HG03558 (cell line): ENCODE results near the gene HDAC10.

ENCODE experiments used
- ATAC-seq: cut with Tn5 transposase; IDR thresholded peaks from one replicate; pipeline ENCODE4 v1.9.1; 2021; ENCODE audit warnings: moderate number of reproducible peaks; ENCODE audit not compliant: unreplicated experiment; ENCODE audit errors: extremely low read depth

The HDAC10 gene

DNA sequence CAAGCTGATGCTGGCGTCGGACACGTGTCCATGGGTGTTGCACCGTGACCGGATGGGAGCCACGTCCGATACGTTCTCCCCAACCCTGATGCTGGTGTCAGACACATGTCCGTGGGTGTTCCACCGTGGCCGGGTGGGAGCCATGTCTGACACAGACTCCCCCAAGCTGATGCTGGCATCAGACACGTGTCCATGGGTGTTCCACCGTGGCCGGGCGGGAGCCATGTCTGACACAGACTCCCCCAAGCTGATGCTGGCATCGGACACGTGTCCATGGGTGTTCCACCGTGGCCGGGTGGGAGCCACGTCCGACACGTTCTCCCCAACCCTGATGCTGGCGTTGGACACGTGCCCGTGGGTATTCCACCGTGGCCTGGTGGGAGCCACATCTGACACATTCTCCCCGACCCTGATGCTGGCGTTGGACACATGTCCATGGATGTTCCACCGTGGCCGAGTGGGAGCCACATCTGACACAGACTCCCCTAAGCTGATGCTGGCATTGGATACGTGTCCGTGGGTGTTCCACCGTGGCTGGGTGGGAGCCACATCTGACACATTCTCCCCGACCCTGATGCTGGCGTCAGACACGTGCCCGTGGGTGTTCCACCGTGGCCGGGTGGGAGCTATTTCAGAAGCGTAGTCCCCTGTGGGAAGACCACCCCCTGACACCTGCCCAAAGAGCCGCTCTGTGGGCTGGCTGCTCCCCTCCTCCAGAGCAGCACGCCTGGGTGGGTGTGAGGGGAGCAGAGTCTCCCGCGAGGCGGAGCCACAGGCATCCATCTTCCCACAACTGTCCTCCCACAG is 30.3 kb downstream of the HDAC10 start:
- ATAC-seq: no peak

DNA sequence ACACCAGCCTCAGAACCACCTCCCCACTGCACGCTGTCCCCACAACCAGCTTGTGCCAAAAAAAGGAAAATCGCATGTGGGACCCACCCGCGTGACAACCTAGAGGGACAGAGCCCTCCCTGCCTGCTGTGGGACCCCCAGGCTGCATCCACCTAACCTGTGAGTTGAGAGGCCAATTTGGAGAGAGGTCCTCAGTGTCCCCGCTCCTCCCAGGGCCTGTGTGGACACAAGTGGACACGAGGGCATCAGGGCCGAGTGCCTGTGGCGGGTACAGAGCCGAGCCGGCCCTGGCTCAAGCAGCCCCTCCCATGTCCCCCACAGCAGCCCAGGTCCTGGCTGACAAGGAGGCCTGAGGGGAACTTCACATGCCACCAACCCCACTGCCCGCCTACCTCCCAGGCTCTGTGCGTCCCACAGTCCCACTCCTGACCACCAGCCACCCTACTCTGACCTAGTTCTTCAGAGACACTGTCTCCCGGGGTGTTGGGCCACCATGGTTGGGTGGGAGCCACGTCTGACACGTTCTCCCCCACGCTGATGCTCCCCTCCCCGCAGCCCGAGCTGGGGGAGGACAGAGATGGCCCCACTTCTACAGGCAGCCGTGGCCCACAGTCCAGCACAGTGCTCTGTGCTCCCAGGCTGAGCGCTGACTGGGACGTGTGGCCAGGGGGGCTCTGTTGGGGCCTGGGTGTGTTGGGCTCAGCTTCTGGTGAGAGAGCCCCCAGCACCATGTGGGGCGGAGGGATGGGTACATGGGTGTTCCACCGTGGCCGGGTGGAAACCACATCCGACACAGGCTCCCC is 31.1 kb downstream of the HDAC10 start:
- no peak for ATAC-seq

DNA sequence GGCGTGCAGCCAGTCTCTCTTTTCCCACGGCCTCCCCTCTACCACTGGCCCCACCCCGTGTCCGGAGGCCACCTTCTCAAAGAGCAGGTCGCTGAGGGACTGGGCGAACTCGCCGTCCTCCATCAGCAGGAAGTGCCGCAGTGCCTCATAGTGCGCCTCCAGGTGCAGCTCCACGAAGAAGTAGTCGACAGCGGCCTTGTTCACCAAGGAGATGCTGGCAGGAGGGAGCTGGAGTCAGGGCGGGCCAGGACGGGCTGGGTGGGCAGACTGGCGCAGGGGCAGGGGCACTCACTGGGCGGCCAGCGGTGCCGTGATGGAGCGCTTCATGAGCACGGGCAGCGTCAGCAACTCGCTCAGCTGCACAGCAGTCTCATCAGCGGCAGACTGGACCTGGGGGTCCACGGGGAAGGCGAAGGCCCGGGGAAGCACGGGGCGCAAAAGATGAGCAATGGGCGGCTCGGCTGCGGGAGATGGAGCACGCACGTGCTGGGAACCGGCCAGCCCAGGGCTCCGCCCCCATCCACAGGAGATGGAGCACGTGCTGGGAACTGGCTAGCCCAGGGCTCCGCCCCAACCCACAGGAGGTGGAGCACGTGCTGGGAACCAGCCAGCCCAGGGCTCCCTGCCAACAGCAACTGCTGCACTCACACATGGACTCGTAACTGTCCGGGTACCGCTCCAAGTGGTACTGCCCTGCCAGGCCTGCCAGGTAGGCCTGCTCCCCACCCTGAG is 31.9 kb downstream of the HDAC10 start:
- no peak for ATAC-seq

DNA sequence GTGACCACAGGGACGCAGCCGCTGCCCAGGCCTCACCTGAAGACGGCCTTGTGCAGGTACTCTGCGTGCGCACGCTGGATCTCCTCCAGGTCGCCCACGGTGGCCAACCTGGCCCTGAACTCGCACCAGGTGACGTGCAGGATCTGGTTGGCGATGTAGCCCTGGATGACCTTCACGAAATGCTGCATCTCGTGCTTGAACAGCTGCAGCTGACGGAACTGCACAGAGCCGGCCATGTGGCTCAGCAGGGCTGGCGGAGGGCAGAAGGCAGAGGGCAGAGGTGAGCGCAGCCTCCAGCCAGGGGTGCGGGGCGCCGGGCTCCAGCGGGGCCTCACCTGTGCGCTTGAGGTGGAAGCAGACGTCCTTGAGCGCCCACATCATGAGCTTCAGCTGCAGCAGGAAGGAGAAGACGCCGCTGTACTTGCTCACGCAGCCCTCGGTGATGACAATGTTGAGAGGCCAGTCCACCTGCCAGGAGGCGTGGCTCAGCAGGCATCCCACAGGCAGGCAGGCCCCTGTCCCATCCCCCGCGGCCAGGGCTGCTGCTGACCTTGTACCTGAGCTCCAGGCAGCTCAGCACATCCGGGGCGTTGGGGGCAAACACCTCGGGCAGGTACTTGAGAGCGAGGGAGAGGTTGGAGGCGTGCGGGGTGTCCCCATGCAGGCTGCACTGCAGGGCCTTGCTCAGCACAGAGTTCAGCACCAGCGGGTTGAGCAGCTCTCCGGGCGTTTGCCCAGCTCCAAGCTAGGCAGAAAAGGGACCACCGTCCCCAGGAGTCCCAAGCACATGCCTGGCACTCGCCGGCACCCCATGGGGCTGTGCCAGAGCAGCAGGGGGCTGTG is 32.7 kb downstream of the HDAC10 start:
- no peak for ATAC-seq

DNA sequence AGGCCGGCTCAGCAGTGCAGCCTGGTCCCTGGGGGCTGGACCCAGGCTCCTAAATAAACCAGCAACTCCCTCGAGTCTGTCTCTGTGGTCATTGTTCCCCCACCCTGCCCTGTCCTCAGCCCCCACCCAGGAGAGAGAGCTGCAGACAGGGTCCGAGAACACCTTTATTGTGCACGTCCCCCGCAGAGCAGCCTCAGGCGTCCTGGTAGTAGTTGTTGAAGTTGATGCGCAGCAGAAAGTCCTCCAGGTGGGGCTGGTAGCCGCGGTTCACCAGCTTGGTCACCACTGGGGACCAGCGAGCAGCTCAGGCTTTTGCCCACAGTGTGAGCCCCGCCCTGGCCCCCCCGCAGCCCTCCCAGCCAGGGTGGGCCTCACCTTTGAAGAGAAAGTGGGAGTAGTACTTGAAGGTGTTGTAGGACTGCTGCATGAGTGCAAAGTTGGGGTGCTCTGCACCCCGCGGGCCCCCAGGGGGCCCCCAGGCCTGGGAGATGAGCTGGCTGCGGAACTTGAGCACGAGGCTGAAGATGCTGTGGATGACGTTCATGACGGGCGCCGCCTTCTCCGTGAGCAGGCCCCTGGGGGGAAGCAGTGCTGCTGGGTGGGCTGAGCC is 33.4 kb downstream of the HDAC10 start:
- no peak for ATAC-seq

DNA sequence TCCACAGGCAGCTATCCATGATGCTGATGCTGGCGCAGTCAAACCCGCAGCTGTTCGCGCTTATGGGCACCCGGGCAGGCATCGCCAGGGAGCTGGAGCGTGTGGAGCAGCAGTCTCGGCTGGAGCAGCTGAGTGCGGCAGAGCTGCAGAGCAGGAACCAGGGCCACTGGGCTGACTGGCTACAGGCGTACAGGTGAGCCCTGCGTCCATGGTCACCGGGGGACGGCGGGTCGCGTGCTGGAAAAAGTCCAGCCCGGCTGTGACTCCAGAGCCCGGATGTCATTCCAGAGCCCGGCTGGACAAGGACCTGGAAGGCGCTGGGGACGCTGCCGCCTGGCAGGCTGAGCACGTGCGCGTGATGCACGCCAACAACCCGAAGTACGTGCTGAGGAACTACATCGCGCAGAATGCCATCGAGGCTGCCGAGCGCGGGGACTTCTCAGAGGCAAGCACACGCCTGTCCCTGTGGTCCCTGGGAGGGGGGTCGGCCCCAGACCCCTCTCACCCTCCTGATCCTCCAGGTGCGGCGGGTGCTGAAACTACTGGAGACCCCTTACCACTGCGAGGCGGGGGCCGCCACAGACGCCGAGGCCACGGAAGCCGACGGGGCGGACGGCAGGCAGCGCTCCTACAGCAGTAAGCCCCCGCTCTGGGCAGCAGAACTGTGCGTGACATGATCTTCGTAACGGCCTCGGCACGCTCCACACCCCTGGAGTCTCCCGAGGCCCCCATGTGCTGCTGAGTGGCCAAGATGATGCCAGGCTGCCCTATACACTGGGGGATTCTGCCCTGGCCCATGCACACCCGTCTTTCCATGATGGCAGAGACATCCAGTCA is 34.2 kb downstream of the HDAC10 start:
- no peak for ATAC-seq

DNA sequence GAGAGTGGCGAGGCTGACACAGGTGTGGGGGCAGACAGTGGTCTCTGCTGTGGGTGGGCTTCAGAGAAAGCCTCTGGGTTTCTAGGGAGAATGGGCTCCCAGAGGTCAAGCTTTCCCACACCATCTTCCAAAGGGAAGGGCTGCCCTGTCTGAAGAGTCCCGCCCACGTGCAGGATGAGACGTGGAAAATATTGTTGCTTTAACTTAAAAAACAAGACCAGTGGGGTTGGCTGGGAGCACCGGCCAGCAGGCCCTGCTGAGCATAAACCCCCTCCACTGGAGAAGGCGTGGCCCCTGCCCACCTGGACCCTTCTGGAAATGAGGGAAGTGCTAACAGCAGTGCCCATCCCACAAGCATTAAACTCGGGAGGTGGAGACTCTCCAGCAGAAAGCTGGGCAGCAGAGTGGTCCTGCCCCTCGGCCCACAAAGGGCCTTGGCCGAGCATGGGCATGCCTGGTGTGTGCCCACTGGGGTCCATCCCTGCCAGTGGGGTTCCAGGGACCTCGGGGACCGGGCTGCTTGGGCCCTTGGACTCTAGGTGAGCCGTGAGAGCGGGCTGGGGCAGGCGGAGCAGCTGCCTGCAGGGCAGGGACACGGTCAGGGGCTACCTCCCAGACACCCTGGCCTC is 34.9 kb downstream of the HDAC10 start:
- ATAC-seq: no peak

DNA sequence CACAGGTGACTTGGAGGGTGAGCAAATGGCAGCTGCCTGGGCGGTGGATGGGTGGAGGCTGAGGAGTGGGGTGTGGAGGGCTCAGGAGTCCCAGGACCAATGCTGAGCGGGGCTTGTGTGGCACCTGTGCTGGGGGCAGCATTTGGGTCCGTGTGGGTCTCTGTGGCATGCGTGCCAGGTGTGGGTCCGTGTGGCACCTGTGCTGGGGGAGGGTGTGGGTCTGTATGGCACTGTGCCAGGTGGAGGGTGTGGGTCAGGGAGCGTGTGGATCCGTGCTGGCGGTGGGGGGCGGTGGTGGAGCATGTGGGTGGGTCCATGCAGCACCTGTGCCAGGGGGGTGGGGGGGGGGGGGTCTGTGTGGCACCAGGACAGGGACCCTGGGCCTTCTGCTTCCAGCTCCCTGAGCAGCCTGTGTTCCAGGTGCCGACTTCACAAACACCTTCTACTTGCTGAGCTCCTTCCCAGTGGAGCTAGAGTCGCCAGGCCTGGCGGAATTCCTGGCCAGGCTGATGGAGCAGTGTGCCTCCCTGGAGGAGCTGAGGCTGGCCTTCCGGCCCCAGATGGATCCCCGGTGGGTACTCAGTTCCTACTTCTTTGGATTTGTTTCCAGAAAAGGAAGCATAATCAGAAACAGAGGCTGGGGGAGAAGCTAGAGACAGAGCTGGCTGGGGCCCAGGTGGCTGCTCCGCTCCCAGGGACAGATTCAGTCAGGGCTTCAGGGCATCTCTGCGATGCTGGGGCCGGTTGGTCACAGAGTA is 35.6 kb downstream of the HDAC10 start:
- ATAC-seq: no peak

DNA sequence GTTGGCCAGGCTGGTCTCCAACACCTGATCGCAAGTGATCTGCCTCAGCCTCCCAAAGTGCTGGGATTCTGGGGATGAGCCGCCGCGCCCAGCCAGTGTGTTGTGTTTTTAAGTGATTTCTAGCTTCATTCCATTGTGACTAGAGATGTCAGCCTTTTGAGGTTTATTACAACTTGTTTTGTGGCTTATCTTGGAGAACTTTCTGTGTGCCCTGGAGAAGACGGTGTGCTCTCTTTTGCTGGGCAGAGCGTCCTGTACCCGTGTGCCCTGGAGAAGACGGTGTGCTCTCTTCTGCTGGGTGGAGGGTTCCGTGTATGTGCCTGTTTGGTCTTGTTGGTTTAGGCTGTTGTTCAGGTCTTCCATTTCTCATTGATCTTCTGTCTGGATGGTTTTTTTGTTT is 37.8 kb downstream of the HDAC10 start:
- ATAC-seq: no peak

DNA sequence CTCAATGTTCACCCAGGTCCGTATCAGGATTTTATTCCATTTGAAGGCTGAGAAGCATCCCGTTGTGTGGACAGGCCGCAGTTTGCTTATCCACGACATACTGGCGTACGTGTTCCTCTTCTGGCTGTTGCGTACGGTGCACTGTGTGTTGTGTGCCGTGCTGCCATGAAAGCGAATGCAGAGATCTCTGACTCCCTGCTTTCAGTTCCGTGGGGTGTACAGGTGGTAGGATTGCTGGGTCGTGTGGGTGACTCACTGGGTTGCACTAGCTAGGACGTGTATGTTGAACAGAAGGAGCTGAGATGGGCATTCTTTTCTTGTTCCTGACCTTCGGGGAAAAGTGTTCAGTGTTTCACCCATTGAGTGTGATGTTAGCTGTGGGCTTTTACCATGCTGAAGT is 39.9 kb downstream of the HDAC10 start:
- ATAC-seq: no peak

DNA sequence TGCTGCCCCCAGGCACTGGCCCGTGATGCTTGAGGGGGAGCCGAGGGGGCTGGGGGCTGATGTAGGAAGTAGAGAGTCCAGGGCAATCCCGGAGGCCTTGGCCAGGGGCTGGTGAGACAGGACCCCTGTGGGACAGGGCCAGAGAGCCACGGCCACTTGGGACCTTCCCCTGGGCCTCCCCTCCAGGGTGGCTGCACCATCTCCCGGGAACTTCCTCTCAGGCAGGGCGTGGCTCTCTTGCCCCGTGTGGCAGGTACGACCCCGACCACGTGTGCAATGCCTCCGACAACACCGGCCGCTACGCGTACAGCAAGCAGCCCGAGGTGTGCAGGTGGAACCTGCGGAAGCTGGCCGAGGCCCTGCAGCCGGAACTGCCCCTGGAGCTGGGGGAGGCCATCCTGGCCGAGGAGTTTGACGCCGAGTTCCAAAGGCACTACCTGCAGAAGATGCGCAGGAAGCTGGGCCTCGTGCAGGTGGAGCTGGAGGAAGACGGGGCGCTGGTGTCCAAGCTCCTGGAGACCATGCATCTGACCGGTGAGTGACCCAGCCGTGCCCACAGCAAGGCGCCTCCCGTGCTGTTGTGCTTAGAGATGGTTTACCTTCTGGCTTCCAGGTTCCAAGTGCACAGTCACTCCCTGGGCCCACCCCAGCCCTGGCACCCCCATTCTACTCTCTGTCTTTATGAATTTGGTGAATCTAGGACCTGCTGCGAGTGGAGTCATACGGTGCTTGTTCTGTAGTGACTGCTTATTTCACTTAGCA is 40.5 kb downstream of the HDAC10 start:
- ATAC-seq: no peak

DNA sequence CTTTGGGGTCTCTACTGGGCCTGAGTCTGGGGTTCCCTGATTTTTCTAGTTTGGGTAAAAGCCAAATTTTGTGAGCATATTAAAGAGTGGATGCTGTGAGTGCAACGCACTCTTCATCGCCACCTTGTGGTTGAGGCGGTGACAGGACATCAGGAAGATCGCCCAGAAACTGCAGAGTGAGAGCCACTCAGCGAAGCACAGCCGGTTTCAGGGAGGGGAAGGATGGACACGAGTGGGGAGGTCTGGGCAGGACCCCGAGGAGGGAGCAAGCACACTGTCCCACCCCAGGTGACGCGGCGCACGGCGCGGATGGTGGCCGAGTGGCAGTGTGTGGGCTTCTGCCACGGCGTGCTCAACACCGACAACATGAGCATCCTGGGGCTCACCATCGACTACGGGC is 41.2 kb downstream of the HDAC10 start:
- ATAC-seq: no peak

DNA sequence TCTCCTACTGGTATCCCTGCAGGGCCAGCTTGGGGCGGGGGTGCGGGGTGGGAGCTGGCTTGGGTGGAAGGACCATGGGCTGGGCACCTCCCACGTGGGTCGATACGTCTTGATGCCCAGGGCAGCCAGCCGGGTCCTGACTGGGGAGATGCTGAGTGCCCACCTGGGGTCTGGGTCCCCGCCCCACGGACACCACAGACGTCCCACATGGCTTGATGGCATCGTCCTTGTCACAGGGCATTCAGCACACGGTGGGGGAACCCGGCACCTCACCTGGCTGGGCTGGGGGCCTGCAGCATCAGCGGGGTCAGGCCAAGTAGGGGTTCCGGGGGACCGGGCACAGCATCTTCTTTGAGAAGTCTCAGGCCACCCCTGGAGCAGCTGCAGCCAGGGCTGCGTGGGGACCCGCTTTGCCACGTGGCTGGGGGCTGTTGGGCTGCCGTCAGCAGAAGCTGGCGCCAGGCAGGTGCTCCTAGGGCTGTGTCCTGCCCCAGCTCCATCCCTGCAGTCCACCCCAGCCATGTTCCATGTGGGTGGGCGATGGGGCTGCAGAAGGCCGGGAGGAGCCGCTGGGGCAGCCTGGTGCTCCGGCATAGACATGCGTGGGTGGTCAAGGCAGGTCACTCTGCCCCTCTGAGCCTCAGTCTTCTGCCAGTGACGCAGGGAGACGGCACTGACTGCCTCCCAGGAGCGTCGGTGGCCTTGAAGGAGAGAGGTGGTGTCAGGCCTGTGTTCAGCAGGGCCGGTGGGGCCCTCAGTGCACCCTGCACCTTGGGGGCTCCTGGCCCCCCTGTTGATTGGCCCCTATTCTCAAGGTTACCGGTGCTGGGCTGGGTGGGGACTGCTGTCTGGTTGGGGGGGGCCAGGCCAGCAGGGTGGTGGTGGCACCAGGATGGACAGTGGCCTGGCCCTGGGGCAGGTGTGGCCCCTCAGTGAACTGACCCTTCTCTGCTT is 41.8 kb downstream of the HDAC10 start:
- ATAC-seq: no peak

DNA sequence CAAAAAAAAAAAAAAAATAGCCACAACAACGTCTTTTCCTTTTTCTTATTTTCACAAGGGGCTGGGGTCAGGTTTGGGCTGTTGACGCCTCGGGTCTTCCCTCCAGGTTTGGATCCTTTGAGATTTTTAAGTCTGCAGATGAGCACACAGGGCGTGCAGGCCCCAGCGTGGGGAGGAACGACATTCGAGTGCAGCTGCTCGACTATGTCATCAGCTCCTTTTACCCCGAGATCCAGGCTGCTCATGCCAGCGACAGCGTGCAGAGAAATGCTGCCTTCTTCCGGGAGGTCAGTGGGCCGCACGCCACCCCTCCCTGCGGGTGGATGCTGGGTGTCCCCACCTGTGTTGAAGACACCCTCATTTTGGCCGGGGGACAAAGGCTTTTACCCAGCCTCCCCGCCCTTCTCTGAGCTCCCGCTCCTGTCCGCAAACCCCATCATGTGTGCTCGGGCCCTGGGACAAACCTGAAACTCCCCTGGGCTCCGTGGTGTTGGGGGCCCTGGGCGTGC is 42.6 kb downstream of the HDAC10 start:
- no peak for ATAC-seq

DNA sequence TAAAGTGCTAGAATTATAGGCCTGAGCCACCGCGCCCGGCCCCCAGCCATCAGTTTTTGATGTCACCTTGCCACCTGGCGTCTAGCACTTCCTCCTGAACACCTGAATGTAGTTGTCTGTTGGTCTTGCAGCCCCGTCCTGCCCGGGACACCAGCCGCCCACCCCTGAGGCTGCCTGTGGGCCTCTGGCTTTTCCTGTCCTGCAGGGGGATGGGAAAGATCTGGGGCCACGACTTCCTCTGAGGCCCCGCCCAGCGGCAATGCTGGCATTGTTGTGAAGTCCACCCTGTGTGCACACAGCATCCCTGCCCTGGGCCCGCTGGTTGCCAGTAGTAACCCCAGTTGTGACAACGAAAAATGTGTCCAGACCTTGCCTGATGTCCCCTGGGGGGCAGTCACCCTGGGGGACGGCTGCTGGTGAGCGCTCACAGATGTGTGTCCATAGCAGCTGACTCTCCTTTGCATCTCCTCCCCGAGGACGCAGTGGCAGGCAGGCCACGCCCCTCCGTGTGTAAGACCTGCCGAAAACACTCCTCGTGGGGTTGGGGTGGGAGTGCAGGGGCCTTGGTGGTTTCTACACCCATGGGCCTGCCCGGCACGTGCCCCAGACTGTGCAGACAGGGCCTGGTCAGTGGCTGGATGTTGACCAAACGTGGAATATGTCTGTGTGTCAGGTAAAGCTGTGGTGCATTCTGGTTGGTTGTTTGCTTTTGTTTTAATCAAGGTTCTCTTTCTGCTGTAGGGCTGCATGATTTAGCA is 43.5 kb downstream of the HDAC10 start:
- no peak for ATAC-seq
